ENCODE data around the gene PDE6B. TPM values are rescaled to one million over a fixed set of nuclear protein-coding genes. Genes with fewer than 3 reads are reported as not detected.

PDE6B gene
- polyA plus RNA-seq, 2 of the 4 experiments (the other 2 are of a cell fraction) = not detected

DNA sequence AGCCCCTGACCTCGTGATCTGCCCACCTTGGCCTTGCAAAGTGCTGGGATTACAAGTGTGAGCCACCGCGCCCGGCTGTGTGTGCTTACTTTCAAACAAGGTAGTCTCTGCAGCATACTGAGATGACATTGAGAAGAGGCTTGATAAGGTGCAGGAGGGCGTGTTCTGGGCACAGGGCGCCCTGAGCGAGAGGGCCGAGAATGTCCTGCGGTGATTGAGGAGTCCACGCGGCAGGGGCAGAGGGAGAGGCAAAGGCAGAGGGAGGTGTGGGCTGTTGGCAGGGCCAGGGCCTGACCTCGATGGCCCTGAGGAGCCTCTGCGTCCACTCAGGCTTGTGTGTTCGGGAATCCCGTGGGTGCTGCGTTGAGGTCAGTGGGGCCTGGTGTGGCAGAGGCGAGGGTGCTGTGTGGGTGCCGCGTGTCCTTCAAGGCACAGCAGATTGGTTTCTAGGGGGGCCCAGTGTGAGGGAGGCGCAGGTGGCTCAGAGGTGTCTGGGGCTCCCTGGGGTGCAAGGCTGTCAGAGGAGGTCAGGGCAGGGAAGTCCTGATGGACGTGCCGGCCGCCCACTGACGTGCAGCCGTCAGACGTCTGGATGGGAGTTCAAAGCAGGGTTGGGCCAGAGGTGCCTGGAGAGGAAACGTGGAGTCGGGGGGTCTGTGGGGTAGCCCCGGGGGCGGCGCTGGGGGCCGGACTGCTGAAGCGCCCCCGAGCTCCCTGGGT is 92.4 kb downstream of the PDE6B start (continued):
- TF ChIP-seq HEYL (CRISPR knock-in tag; IDR thresholded peaks at IDR 0.05) (no peak), HOXA7 (CRISPR knock-in tag; IDR thresholded peaks at IDR 0.05) (no peak)
- TF ChIP-seq, protein P1, sequence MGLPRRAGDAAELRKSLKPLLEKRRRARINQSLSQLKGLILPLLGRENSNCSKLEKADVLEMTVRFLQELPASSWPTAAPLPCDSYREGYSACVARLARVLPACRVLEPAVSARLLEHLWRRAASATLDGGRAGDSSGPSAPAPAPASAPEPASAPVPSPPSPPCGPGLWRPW (IDR thresholded peaks at IDR 0.05) = no peak
- TF ChIP-seq, protein P2, sequence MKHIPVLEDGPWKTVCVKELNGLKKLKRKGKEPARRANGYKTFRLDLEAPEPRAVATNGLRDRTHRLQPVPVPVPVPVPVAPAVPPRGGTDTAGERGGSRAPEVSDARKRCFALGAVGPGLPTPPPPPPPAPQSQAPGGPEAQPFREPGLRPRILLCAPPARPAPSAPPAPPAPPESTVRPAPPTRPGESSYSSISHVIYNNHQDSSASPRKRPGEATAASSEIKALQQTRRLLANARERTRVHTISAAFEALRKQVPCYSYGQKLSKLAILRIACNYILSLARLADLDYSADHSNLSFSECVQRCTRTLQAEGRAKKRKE (CRISPR knock-in tag; IDR thresholded peaks at IDR 0.05; ENCODE audit: low read depth) = no peak

DNA sequence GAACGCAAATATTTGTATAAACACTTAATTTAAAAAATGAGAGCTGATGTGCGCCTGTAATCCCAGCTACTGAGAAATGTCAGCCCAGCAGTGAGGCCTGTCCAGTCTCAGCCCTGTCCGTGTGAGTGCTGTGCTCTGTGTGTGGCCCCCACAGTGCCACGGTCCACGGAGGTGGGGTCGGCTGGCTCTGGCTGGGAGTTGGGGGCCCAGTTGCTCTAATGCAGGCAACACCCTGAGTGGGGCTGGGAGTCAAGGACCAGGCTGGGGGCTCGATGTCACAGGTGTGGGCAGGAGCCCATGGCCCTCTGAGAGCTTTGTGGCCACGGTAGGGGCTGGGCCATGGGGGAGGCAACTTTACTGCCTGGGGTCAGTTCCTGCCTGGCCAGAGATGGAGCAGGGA is 93.1 kb downstream of the PDE6B start:
- ChIA-PET POLR2A (no interaction called here), CTCF (interaction anchor here (1.2 kb wide), 1 partner anchor 24 kb away, joined by 4 read pairs; no protein-coding TSS in a partner anchor)
- ATAC-seq (no peak), DNase-seq (ENCODE audit: low read depth in 1 of 2, low spot score in 1 of 2) (no peak), FAIRE-seq (no peak)
- H3K4me1 ChIP-seq = no peaks in the 10 kb centered on the region
- H3K4me3 ChIP-seq = no peak overlapping the region
- 91% methylated on average over 7 of the region's 8 CpGs for WGBS (ENCODE audit: missing lambda C conversion rate)
- TF ChIP-seq, protein P3, sequence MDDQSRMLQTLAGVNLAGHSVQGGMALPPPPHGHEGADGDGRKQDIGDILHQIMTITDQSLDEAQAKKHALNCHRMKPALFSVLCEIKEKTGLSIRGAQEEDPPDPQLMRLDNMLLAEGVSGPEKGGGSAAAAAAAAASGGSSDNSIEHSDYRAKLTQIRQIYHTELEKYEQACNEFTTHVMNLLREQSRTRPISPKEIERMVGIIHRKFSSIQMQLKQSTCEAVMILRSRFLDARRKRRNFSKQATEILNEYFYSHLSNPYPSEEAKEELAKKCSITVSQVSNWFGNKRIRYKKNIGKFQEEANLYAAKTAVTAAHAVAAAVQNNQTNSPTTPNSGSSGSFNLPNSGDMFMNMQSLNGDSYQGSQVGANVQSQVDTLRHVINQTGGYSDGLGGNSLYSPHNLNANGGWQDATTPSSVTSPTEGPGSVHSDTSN (IDR thresholded peaks at IDR 0.05) = no peak
- no peak for TF ChIP-seq JUN (IDR thresholded peaks at IDR 0.05)
- TF ChIP-seq, protein P4, sequence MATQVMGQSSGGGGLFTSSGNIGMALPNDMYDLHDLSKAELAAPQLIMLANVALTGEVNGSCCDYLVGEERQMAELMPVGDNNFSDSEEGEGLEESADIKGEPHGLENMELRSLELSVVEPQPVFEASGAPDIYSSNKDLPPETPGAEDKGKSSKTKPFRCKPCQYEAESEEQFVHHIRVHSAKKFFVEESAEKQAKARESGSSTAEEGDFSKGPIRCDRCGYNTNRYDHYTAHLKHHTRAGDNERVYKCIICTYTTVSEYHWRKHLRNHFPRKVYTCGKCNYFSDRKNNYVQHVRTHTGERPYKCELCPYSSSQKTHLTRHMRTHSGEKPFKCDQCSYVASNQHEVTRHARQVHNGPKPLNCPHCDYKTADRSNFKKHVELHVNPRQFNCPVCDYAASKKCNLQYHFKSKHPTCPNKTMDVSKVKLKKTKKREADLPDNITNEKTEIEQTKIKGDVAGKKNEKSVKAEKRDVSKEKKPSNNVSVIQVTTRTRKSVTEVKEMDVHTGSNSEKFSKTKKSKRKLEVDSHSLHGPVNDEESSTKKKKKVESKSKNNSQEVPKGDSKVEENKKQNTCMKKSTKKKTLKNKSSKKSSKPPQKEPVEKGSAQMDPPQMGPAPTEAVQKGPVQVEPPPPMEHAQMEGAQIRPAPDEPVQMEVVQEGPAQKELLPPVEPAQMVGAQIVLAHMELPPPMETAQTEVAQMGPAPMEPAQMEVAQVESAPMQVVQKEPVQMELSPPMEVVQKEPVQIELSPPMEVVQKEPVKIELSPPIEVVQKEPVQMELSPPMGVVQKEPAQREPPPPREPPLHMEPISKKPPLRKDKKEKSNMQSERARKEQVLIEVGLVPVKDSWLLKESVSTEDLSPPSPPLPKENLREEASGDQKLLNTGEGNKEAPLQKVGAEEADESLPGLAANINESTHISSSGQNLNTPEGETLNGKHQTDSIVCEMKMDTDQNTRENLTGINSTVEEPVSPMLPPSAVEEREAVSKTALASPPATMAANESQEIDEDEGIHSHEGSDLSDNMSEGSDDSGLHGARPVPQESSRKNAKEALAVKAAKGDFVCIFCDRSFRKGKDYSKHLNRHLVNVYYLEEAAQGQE (IDR thresholded peaks at IDR 0.05) = no peak
- TF ChIP-seq, protein P1 (IDR thresholded peaks at IDR 0.05) = no peak
- no peak overlapping the region for H3K27ac ChIP-seq
- H3K9me3 ChIP-seq = no peaks in the 10 kb centered on the region
- no peak overlapping the region for H3K4me2 ChIP-seq

Other genes starting within 250 kb of the PDE6B start
- 13.6 and 19.7 TPM in 2 replicates for gene ZNF721, start 126.4 kb upstream of the PDE6B start, polyA plus RNA-seq (2011; rRNA removed)
- gene ZNF721, start 126.4 kb upstream of the PDE6B start, polyA plus RNA-seq (2017; fragmentation: RNase III; extraction: RNeasy Plus Mini Kit Qiagen cat#74134 plus additional on column Dnase treatment) = 19.0 to 19.7 TPM (median 19.5 TPM) in 3 replicates
- 42.7 and 49.3 TPM in 2 replicates for gene PIGG, start 126.4 kb upstream of the PDE6B start, polyA plus RNA-seq (2011; rRNA removed)
- gene PIGG, start 126.4 kb upstream of the PDE6B start, polyA plus RNA-seq (2017; fragmentation: RNase III; extraction: RNeasy Plus Mini Kit Qiagen cat#74134 plus additional on column Dnase treatment) = 25.6 to 28.2 TPM (median 27.5 TPM) in 3 replicates
- not detected in 2 replicates for gene TMEM271, start 49.3 kb upstream of the PDE6B start, polyA plus RNA-seq (2011; rRNA removed)
- not detected in 3 replicates for gene TMEM271, start 49.3 kb upstream of the PDE6B start, polyA plus RNA-seq (2017; fragmentation: RNase III; extraction: RNeasy Plus Mini Kit Qiagen cat#74134 plus additional on column Dnase treatment)
- 198 and 214 TPM in 2 replicates for gene ATP5ME, start 48.7 kb downstream of the PDE6B start, polyA plus RNA-seq (2011; rRNA removed)
- gene ATP5ME, start 48.7 kb downstream of the PDE6B start, polyA plus RNA-seq (2017; fragmentation: RNase III; extraction: RNeasy Plus Mini Kit Qiagen cat#74134 plus additional on column Dnase treatment) = 659 to 715 TPM (median 660 TPM) in 3 replicates
- gene MYL5, start 49.0 kb downstream of the PDE6B start, polyA plus RNA-seq (2011; rRNA removed) = 7.6 and 8.0 TPM in 2 replicates
- gene MYL5, start 49.0 kb downstream of the PDE6B start, polyA plus RNA-seq (2017; fragmentation: RNase III; extraction: RNeasy Plus Mini Kit Qiagen cat#74134 plus additional on column Dnase treatment) = 8.3 to 9.4 TPM (median 8.9 TPM) in 3 replicates
- 0.05 TPM in 1 of 2 replicates, not detected in the other for gene SLC49A3, start 63.6 kb downstream of the PDE6B start, polyA plus RNA-seq (2011; rRNA removed)
- 0.09 to 0.12 TPM (median 0.11 TPM) in 3 replicates for gene SLC49A3, start 63.6 kb downstream of the PDE6B start, polyA plus RNA-seq (2017; fragmentation: RNase III; extraction: RNeasy Plus Mini Kit Qiagen cat#74134 plus additional on column Dnase treatment)
- gene PCGF3, start 80.3 kb downstream of the PDE6B start, polyA plus RNA-seq (2011; rRNA removed) = 21.0 and 21.7 TPM in 2 replicates
- gene PCGF3, start 80.3 kb downstream of the PDE6B start, polyA plus RNA-seq (2017; fragmentation: RNase III; extraction: RNeasy Plus Mini Kit Qiagen cat#74134 plus additional on column Dnase treatment) = 14.2 to 17.8 TPM (median 15.9 TPM) in 3 replicates
- 0.08 and 0.19 TPM in 2 replicates for gene CPLX1, start 200.6 kb downstream of the PDE6B start, polyA plus RNA-seq (2011; rRNA removed)
- 0.14 to 0.57 TPM (median 0.22 TPM) in 3 replicates for gene CPLX1, start 200.6 kb downstream of the PDE6B start, polyA plus RNA-seq (2017; fragmentation: RNase III; extraction: RNeasy Plus Mini Kit Qiagen cat#74134 plus additional on column Dnase treatment)